Sigmoid colon (tissue), 7 donors: ENCODE data around the gene UST. TPM values are rescaled to one million over a fixed set of nuclear protein-coding genes. Genes with fewer than 3 reads are reported as not detected.

Experiments
- DNase-seq: peaks from one replicate; pipeline ENCODE4 v3.0.0-alpha.2; 2019
- H3K27ac ChIP-seq, 4 donors: fragments of 200-600 bp; sonication (generic); one replicate each; pipeline ENCODE4 v1.5.1; 2016 to 2019; ENCODE audit warnings: mild to moderate bottlenecking in 1 of 4
- H3K27me3 ChIP-seq, 3 donors: fragments of 200-600 bp; sonication (generic); one replicate each; pipeline ENCODE4 v1.5.1; 2019; ENCODE audit warnings: mild to moderate bottlenecking in 1 of 3
- H3K36me3 ChIP-seq, 4 donors: fragments of 200-600 bp; sonication (generic); one replicate each; pipeline ENCODE4 v1.5.1; 2016 to 2019
- H3K4me1 ChIP-seq, 4 donors: fragments of 200-600 bp; sonication (generic); one replicate each; pipeline ENCODE4 v1.5.1; 2017 to 2019
- H3K4me3 ChIP-seq, 4 donors: fragments of 200-600 bp; sonication (generic); one replicate each; pipeline ENCODE4 v1.5.1; 2017 to 2019; ENCODE audit warnings: mild to moderate bottlenecking in 2 of 4, moderate library complexity in 1 of 4
- H3K9me3 ChIP-seq, 4 donors: fragments of 200-600 bp in 3 of 4; sonication (generic) in 3 of 4; one replicate each; pipeline versions ENCODE4 v1.5.1 to v1.6.1; 2013 to 2019
- CTCF ChIP-seq, 4 experiments: fragments of 450-650 bp in 3 of 4; fragments of 200-600 bp in 1 of 4; IDR thresholded peaks; one replicate each; pipeline ENCODE4 v1.5.1; 2016 to 2019; ENCODE audit warnings: antibody characterized with exemption in 4 of 4, mild to moderate bottlenecking in 3 of 4, moderate library complexity in 2 of 4
- EP300 ChIP-seq, 4 donors: sonication (generic); formaldehyde crosslinking; IDR thresholded peaks; one replicate each; pipeline ENCODE4 v1.6.1; 2017; ENCODE audit warnings: antibody characterized with exemption in 4 of 4
- POLR2A ChIP-seq, 2 donors: fragments of 450-650 bp; IDR thresholded peaks; one replicate each; pipeline ENCODE4 v1.6.1; 2016; ENCODE audit warnings: antibody characterized with exemption in 2 of 2, mild to moderate bottlenecking in 2 of 2, moderate library complexity in 2 of 2
- POLR2AphosphoS5 ChIP-seq, 4 donors: sonication (generic); formaldehyde crosslinking; IDR thresholded peaks; one replicate each; pipeline ENCODE4 v1.6.1; 2017; ENCODE audit warnings: antibody characterized with exemption in 4 of 4
- WGBS, 2 donors: extraction: QIAGEN DNeasy Blood & Tissue Kit; methylation state at CpG; one replicate each; pipeline ENCODE4 v1.1.7; 2013; 5-methylcytosine and 5-hydroxymethylcytosine counted together
- intact Hi-C: fragments of 100-400 bp; cut with DNase I; formaldehyde crosslinking; loops from one replicate; pipeline ENCODE4 v1.15.1; 2023
- polyA plus RNA-seq, 3 donors: library from polyadenylated mRNA; stranded (reverse); fragments of 200-250 nt; gene quantifications; one replicate each; pipeline ENCODE4 v1.2.3, GENCODE V29; 2013
- total RNA-seq, 4 donors: library from RNA; depleted of rRNA; stranded (reverse); fragments of >200 nt; gene quantifications; one replicate each; pipeline ENCODE4 v1.1.0, GENCODE V29; 2016
- donor health status: healthy with polysubstance abuse.
- donor health status: Bipolar disorder and iron deficiency.
- donor health status: healthy.

The UST gene
- total and polyA plus RNA-seq, 7 donors, result 0.46 to 35.2 (median 21.8) TPM

- 54 to 75% methylated on average over 1 of the region's 1 CpG for WGBS, 2 donors
- intact Hi-C loops, result no loop called here
Measured at GRCh38 chr6:148709577-148709976, 37.3 kb upstream of the UST start.

GRCh38 chr6:148711833-148712654 is 34.8 kb upstream of the UST start:
- intact Hi-C loops, result no loop called here
- WGBS, 2 donors, result 62 to 84% methylated on average over 5 of the region's 5 CpGs

More at GRCh38 chr6:148709577-148709976, 37.3 kb upstream of the UST start:
- DNase-seq, result no peak
- Histone ChIP-seq H3K4me3 (no peak overlapping the region), H3K9me3 (no peaks in the 10 kb centered on the region), H3K36me3 (no peaks in the 10 kb centered on the region), H3K27ac (no peak overlapping the region), H3K27me3 (no peaks in the 10 kb centered on the region), H3K4me1 (peaks cover 0 to 15% (median 6%) of the 10 kb centered on the region in 4 donors)
- TF ChIP-seq POLR2A (IDR thresholded peaks at IDR 0.05), result no peak

GRCh38 chr6:148713033-148713738 is 33.6 kb upstream of the UST start:
- Histone ChIP-seq H3K4me3 (no peak overlapping the region), H3K9me3 (no peaks in the 10 kb centered on the region), H3K27ac (no peak overlapping the region), H3K36me3 (no peaks in the 10 kb centered on the region), H3K4me1 (peaks cover 0 to 15% (median 6%) of the 10 kb centered on the region in 4 donors), H3K27me3 (no peaks in the 10 kb centered on the region)
- intact Hi-C loops, result no loop called here
- DNase-seq, result no peak
- WGBS, 2 donors, result 96 to 97% methylated on average over 1 of the region's 1 CpG
- TF ChIP-seq CTCF (IDR thresholded peaks at IDR 0.05) (no peak), POLR2A (IDR thresholded peaks at IDR 0.05) (no peak), POLR2AphosphoS5 (IDR thresholded peaks at IDR 0.05) (no peak), EP300 (IDR thresholded peaks at IDR 0.05) (no peak)

More at GRCh38 chr6:148711833-148712654, 34.8 kb upstream of the UST start:
- DNase-seq, result no peak
- H3K27me3 ChIP-seq, result no peaks in the 10 kb centered on the region
- no peak overlapping the region for H3K4me3 ChIP-seq
- peaks cover 0 to 15% (median 6%) of the 10 kb centered on the region in 4 donors for H3K4me1 ChIP-seq
- H3K27ac ChIP-seq, result no peak overlapping the region
- no peaks in the 10 kb centered on the region for H3K9me3 ChIP-seq
- H3K36me3 ChIP-seq, result no peaks in the 10 kb centered on the region
- TF ChIP-seq POLR2AphosphoS5 (IDR thresholded peaks at IDR 0.05), result no peak
- TF ChIP-seq CTCF (IDR thresholded peaks at IDR 0.05), result no peak
- TF ChIP-seq POLR2A (IDR thresholded peaks at IDR 0.05), result no peak
- TF ChIP-seq EP300 (IDR thresholded peaks at IDR 0.05), result no peak

GRCh38 chr6:148713921-148714320 is 32.9 kb upstream of the UST start:
- WGBS, 2 donors, result 29 to 74% methylated on average over 1 of the region's 1 CpG
- no peak overlapping the region for H3K27ac ChIP-seq
- no peaks in the 10 kb centered on the region for H3K36me3 ChIP-seq
- DNase-seq, result no peak
- TF ChIP-seq POLR2AphosphoS5 (IDR thresholded peaks at IDR 0.05) (no peak), EP300 (IDR thresholded peaks at IDR 0.05) (no peak), CTCF (IDR thresholded peaks at IDR 0.05) (no peak), POLR2A (IDR thresholded peaks at IDR 0.05) (no peak)
- peaks cover 0 to 10% (median 5%) of the 10 kb centered on the region in 4 donors for H3K4me1 ChIP-seq
- no peaks in the 10 kb centered on the region for H3K27me3 ChIP-seq
- H3K4me3 ChIP-seq, result no peak overlapping the region
- H3K9me3 ChIP-seq, result no peaks in the 10 kb centered on the region
- intact Hi-C loops, result no loop called here

GRCh38 chr6:148716811-148717210 is 30.0 kb upstream of the UST start:
- Histone ChIP-seq H3K9me3 (no peaks in the 10 kb centered on the region), H3K27ac (no peak overlapping the region), H3K36me3 (no peaks in the 10 kb centered on the region), H3K4me3 (no peak overlapping the region), H3K4me1 (peaks cover 0 to 4% (median 0%) of the 10 kb centered on the region in 4 donors), H3K27me3 (no peaks in the 10 kb centered on the region)
- 3 to 48% methylated on average over 1 of the region's 1 CpG for WGBS, 2 donors
- DNase-seq, result no peak
- intact Hi-C loops, result no loop called here
- no peak for TF ChIP-seq POLR2AphosphoS5 (IDR thresholded peaks at IDR 0.05)
